OCI-LY7 (cell line): ENCODE data around the gene CHD8. TPM values are rescaled to one million over a fixed set of nuclear protein-coding genes. Genes with fewer than 3 reads are reported as not detected.

Experiments
- BruUV-seq: library from RNA; stranded (reverse); fragments of 400-500 nt; replicated peaks from 2 replicates; lab custom pipeline; 2021; lab: Mats Ljungman, UMichigan
- CTCF ChIA-PET: fragments of 300-600 bp; sonication (Branson Sonifier 250); formaldehyde crosslinking; loops from one replicate; lab custom pipeline; 2022; ENCODE audit warnings: antibody characterized with exemption; ENCODE audit not compliant: unreplicated experiment; lab: Charles Lee
- POLR2A ChIA-PET: fragments of 300-600 bp; sonication (Branson Sonifier 250); formaldehyde crosslinking; loops from one replicate; lab custom pipeline; 2022; ENCODE audit warnings: antibody characterized with exemption; lab: Charles Lee
- DNase-seq: peaks from one replicate; pipeline ENCODE4 v3.0.0-alpha.2; 2015; ENCODE audit warnings: low spot score
- H2AFZ ChIP-seq: fragments of 200-600 bp; sonication (generic), shearing (Covaris generic); 2 replicates; pipeline ENCODE4 v1.6.1; 2014; ENCODE audit warnings: mild to moderate bottlenecking, antibody characterized with exemption, low read length, moderate library complexity
- H3K27ac ChIP-seq: fragments of 200-600 bp; sonication (generic); 2 replicates; pipeline ENCODE4 v1.5.1; 2014; ENCODE audit warnings: mixed run types, low read depth, mild to moderate bottlenecking, moderate library complexity, low read length, inconsistent platforms; ENCODE audit not compliant: poor library complexity, severe bottlenecking
- H3K36me3 ChIP-seq: fragments of 200-600 bp; sonication (generic); 2 replicates; pipeline ENCODE4 v1.6.1; 2014; ENCODE audit warnings: mild to moderate bottlenecking, antibody characterized with exemption, low read length, moderate library complexity, mixed read lengths; ENCODE audit not compliant: insufficient read depth
- H3K4me1 ChIP-seq: fragments of 200-600 bp; sonication (generic); 2 replicates; pipeline ENCODE4 v1.5.1; 2014; ENCODE audit warnings: mild to moderate bottlenecking, low read length; ENCODE audit not compliant: insufficient read depth, poor library complexity, severe bottlenecking
- H3K4me2 ChIP-seq: fragments of 200-600 bp; sonication (generic); 2 replicates; pipeline ENCODE4 v1.6.1; 2014; ENCODE audit warnings: mild to moderate bottlenecking, low read length
- H3K4me3 ChIP-seq: fragments of 200-600 bp; sonication (generic); 2 replicates; pipeline ENCODE4 v1.5.1; 2014; ENCODE audit warnings: mild to moderate bottlenecking, low read depth, low read length; ENCODE audit not compliant: poor library complexity, severe bottlenecking
- H3K79me2 ChIP-seq: fragments of 200-600 bp; sonication (generic); 2 replicates; pipeline ENCODE4 v1.6.1; 2016; ENCODE audit warnings: low read depth, mild to moderate bottlenecking, low read length, moderate library complexity, mixed read lengths; ENCODE audit not compliant: insufficient read depth
- H3K9me2 ChIP-seq: fragments of 200-600 bp; sonication (generic); 2 replicates; pipeline ENCODE4 v1.6.1; 2016; ENCODE audit warnings: mild to moderate bottlenecking, low read length, mixed read lengths; ENCODE audit not compliant: insufficient read depth
- H3K9me3 ChIP-seq: fragments of 200-600 bp; sonication (generic); 2 replicates; pipeline ENCODE4 v1.6.1; 2014; ENCODE audit warnings: mild to moderate bottlenecking, mixed run types, low read length, mixed read lengths
- H4K20me1 ChIP-seq: fragments of 200-600 bp; sonication (generic); 2 replicates; pipeline ENCODE4 v1.6.1; 2014; ENCODE audit warnings: mild to moderate bottlenecking, antibody characterized with exemption, low read length, moderate library complexity, mixed read lengths; ENCODE audit not compliant: insufficient read depth
- CTCF ChIP-seq: fragments of 200-600 bp; sonication (generic); conservative IDR thresholded peaks from 2 replicates; pipeline ENCODE4 v1.5.1; 2014; ENCODE audit warnings: mild to moderate bottlenecking, antibody characterized with exemption, low read length, moderate library complexity, mixed read lengths
- EZH2phosphoT487 ChIP-seq: fragments of 200-600 bp; sonication (generic); IDR thresholded peaks from 2 replicates; pipeline ENCODE4 v1.6.1; 2018; ENCODE audit warnings: low read depth, borderline replicate concordance, mild to moderate bottlenecking, mixed run types, antibody characterized with exemption, low read length, moderate library complexity, mixed read lengths
- intact Hi-C: fragments of 100-400 bp; cut with micrococcal nuclease; formaldehyde crosslinking; loops from one replicate; pipeline ENCODE4 v1.10.0; 2022; ENCODE audit not compliant: unreplicated experiment
- total RNA-seq, 2 experiments: library from RNA; depleted of rRNA in 1 of 2; stranded (reverse); fragments of >200 nt in 1 of 2; shearing (Covaris generic) in 1 of 2; gene quantifications; 2 replicates each; pipeline ENCODE4 v1.2.3, GENCODE V29; 2014 to 2022

Gene CHD8
- total RNA-seq, 2 experiments from 2014 or later, result 64.1 to 115 TPM

DNA sequence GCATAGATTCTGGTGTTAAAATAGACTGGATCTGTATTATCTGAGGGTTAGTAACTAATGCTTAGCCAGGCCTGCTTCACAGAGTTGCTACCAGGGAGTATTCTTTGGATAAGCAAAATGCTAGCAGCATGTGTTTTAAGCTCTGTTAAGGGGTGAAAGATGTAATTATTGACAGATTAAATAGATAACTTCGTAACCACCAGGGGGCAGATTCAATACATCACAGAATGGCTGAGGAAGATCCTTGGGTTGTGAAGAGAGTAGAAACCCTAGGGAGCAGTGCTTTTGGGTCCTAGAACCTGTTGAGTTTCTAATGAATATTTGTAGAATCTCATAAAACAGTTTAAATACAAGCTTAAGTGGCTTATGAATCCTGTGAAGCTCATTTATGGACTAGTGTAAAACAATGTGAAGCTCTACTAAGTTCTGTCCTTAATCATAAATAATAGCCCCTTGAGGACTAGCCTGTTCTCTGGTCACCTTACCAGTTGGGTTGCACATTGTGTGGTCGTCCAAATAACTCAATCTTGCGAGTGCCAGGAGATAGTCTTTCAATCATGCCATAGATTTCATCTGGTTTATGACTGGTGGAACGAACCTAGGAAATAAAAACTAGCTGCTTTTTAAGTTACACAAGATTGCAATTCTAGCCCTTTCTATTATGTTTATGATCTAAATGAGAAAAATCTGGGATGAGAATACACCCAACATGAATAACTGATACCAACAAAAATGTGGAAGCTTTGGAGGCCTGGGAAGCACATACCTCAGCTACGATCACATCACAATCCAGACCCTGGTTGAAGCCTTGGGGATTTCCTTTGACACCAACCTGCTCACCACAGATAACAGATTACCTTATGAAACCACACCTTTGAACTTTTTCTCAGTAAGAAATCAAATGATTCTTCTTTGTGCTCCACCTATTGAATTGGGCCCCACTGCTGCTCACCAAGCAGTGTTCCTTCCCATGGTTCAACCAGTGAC is 42.9 kb upstream of the CHD8 start:
- Histone ChIP-seq H3K4me1 (no peaks in the 10 kb centered on the region), H3K27ac (no peak overlapping the region), H3K36me3 (peaks cover 95% of the 10 kb centered on the region), H4K20me1 (no peaks in the 10 kb centered on the region; the same call in 1 of the 2 replicates), H3K9me3 (no peaks in the 10 kb centered on the region), H3K79me2 (peaks cover under 1% of the 10 kb centered on the region; the same call in 1 of the 2 replicates), H3K9me2 (no peaks in the 10 kb centered on the region), H3K4me3 (no peak overlapping the region), H2AFZ (no peak overlapping the region), H3K4me2 (no peak overlapping the region)
- peak; percentile 80 for DNase-seq
- TF ChIP-seq EZH2phosphoT487, result no peak
- TF ChIP-seq CTCF, result peak; percentile 89
- intact Hi-C loops, result loop anchor here (1.0 to 2.0 kb wide), 2 partner anchors 42 to 58 kb away; partner anchors contain the start of gene CHD8
- POLR2A ChIA-PET, result interaction anchor here (0.5 to 2.0 kb wide), 9 partner anchors 9 to 1678 kb away, joined by 3 to 8 read pairs (median 3); partner anchors contain the start of gene SALL2
- CTCF ChIA-PET, result interaction anchor here (0.6 to 1.3 kb wide), 5 partner anchors 12 to 225 kb away, joined by 4 to 8 read pairs (median 4); partner anchors contain the start of genes CHD8 and METTL3
- BruUV-seq, result TSS peak; percentile 13

GRCh38 chr14:21496453-21496852 is 40.5 kb upstream of the CHD8 start:
- H3K4me3 ChIP-seq, result no peak overlapping the region
- H3K4me2 ChIP-seq, result no peak overlapping the region
- H3K36me3 ChIP-seq, result peaks cover 89% of the 10 kb centered on the region
- no peaks in the 10 kb centered on the region; the same call in 1 of the 2 replicates for H4K20me1 ChIP-seq
- H2AFZ ChIP-seq, result no peak overlapping the region
- BruUV-seq, result no TSS peak
- TF ChIP-seq CTCF (no peak), EZH2phosphoT487 (no peak)
- no peaks in the 10 kb centered on the region for H3K9me2 ChIP-seq
- CTCF ChIA-PET, result no interaction called here
- no peak for DNase-seq
- H3K79me2 ChIP-seq, result no peaks in the 10 kb centered on the region
- POLR2A ChIA-PET, result no interaction called here
- no peaks in the 10 kb centered on the region for H3K9me3 ChIP-seq
- no peaks in the 10 kb centered on the region for H3K4me1 ChIP-seq
- H3K27ac ChIP-seq, result no peak overlapping the region
- intact Hi-C loops, result no loop called here
